Mesenchymal stem cell (in vitro differentiated cells and primary cell): ENCODE results near the gene S100A8.
"Not testable (repeated sequence)": the region's sequence is repeated elsewhere in the genome, so short reads cannot be mapped to it uniquely, and the experiment has no call there.

ENCODE experiments used
- DNase-seq: peaks from one replicate; pipeline ENCODE4 v3.0.0-alpha.2; 2013
- H2AFZ ChIP-seq: one replicate; pipeline ENCODE4 v1.6.1; 2013; ENCODE audit warnings: low read depth, mild to moderate bottlenecking, control low read depth, inconsistent platforms, low read length, moderate library complexity
- H2AK5ac ChIP-seq: 2 replicates; pipeline ENCODE4 v1.6.1; 2013; ENCODE audit warnings: low read length, moderate library complexity, mild to moderate bottlenecking, inconsistent platforms; ENCODE audit not compliant: severe bottlenecking
- H2BK120ac ChIP-seq: one replicate; pipeline ENCODE4 v1.6.1; 2013; ENCODE audit warnings: low read depth, mild to moderate bottlenecking, inconsistent platforms, low read length, moderate library complexity
- H2BK12ac ChIP-seq, 2 experiments: one replicate each; pipeline ENCODE4 v1.6.1; 2013; ENCODE audit warnings: inconsistent platforms in 2 of 2, low read length in 2 of 2, mild to moderate bottlenecking in 2 of 2, moderate library complexity in 2 of 2, control low read depth in 1 of 2
- H2BK15ac ChIP-seq: one replicate; pipeline ENCODE4 v1.6.1; 2013; ENCODE audit warnings: mild to moderate bottlenecking, low read depth, inconsistent platforms; ENCODE audit not compliant: poor library complexity, severe bottlenecking
- H2BK5ac ChIP-seq: 2 replicates; pipeline ENCODE4 v1.6.1; 2013; ENCODE audit warnings: low read depth, mild to moderate bottlenecking, low read length, control low read depth, inconsistent platforms; ENCODE audit not compliant: poor library complexity, severe bottlenecking
- H3K14ac ChIP-seq, 2 experiments: one replicate each; pipeline ENCODE4 v1.6.1; 2013; ENCODE audit warnings: inconsistent platforms in 2 of 2, low read length in 2 of 2, control low read depth in 1 of 2, mild to moderate bottlenecking in 1 of 2, moderate library complexity in 1 of 2
- H3K18ac ChIP-seq, 2 experiments: one replicate each; pipeline ENCODE4 v1.6.1; 2013; ENCODE audit warnings: inconsistent platforms in 2 of 2, low read length in 2 of 2, control low read depth in 1 of 2, low read depth in 1 of 2, mild to moderate bottlenecking in 1 of 2
- H3K23ac ChIP-seq, 2 experiments: one replicate each; pipeline ENCODE4 v1.6.1; 2013; ENCODE audit warnings: inconsistent platforms in 2 of 2, low read length in 2 of 2, mild to moderate bottlenecking in 2 of 2, moderate library complexity in 2 of 2, control low read depth in 1 of 2
- H3K27ac ChIP-seq: 2 replicates; pipeline ENCODE4 v1.5.1; 2013; ENCODE audit warnings: mild to moderate bottlenecking, moderate library complexity, low read length, control low read depth, inconsistent platforms; ENCODE audit not compliant: poor library complexity, severe bottlenecking
- H3K27me3 ChIP-seq, 2 experiments: 2 replicates each; pipeline versions ENCODE4 v1.6.1 to v1.7.0; 2013; ENCODE audit warnings: low read length in 2 of 2, mild to moderate bottlenecking in 2 of 2, moderate library complexity in 2 of 2, control low read depth in 1 of 2, inconsistent platforms in 1 of 2; ENCODE audit not compliant: control insufficient read depth in 1 of 2, insufficient read depth in 1 of 2
- H3K36me3 ChIP-seq, 2 experiments: 2 replicates each; pipeline versions ENCODE4 v1.6.1 to v1.7.0; 2013; ENCODE audit warnings: low read length in 2 of 2, control low read depth in 1 of 2, inconsistent platforms in 1 of 2, low read depth in 1 of 2, mild to moderate bottlenecking in 1 of 2; ENCODE audit not compliant: insufficient read depth in 2 of 2, control insufficient read depth in 1 of 2
- H3K4ac ChIP-seq, 2 experiments: one replicate each; pipeline ENCODE4 v1.6.1; 2013; ENCODE audit warnings: inconsistent platforms in 2 of 2, low read length in 2 of 2, mild to moderate bottlenecking in 2 of 2, moderate library complexity in 2 of 2, control low read depth in 1 of 2, low read depth in 1 of 2
- H3K4me1 ChIP-seq: 2 replicates; pipeline ENCODE4 v1.6.1; 2013; ENCODE audit warnings: low read depth, low read length, control low read depth; ENCODE audit not compliant: control insufficient read depth, insufficient read depth
- H3K4me2 ChIP-seq: 2 replicates; pipeline ENCODE4 v1.6.1; 2013; ENCODE audit warnings: low read length, mild to moderate bottlenecking, inconsistent platforms; ENCODE audit not compliant: poor library complexity, severe bottlenecking
- H3K4me3 ChIP-seq, 2 experiments: 2 replicates each; pipeline versions ENCODE4 v1.5.1 to v1.7.0; 2013; ENCODE audit warnings: low read length in 2 of 2, mild to moderate bottlenecking in 2 of 2, control low read depth in 1 of 2, low read depth in 1 of 2; ENCODE audit not compliant: insufficient read depth in 1 of 2
- H3K79me1 ChIP-seq: replicated peaks from 2 replicates; pipeline ENCODE4 v1.6.1; 2013; ENCODE audit warnings: mild to moderate bottlenecking, control low read depth, low read length, inconsistent platforms; ENCODE audit not compliant: poor library complexity, severe bottlenecking
- H3K9ac ChIP-seq: 2 replicates; pipeline ENCODE4 v1.7.0; 2013; ENCODE audit warnings: mild to moderate bottlenecking, low read length, moderate library complexity
- H3K9me3 ChIP-seq: 2 replicates; pipeline ENCODE4 v1.7.0; 2013; ENCODE audit warnings: mild to moderate bottlenecking, low read length; ENCODE audit not compliant: control insufficient read depth
- H4K8ac ChIP-seq: one replicate; pipeline ENCODE4 v1.6.1; 2013; ENCODE audit warnings: inconsistent platforms, mild to moderate bottlenecking, low read length, moderate library complexity
- H4K91ac ChIP-seq: one replicate; pipeline ENCODE4 v1.6.1; 2013; ENCODE audit warnings: mild to moderate bottlenecking, low read length, inconsistent platforms
- WGBS: methylation state at CpG from one replicate; pipeline ENCODE4 v1.1.7; 2013; ENCODE audit warnings: mixed read lengths; 5-methylcytosine and 5-hydroxymethylcytosine counted together

S100A8 gene

GRCh38 chr1:153348511-153349362 lies 42.1 kb downstream of the S100A8 start, which contains the start of gene PGLYRP4:
PGLYRP4 (minus strand) TSS chr1:153348841; CDS start chr1:153347932, 909 bp downstream.
- Histone ChIP-seq H3K27ac (no peak within 1 kb of the TSS), H3K4me1 (no peaks in the 10 kb centered on the region), H3K4ac (no peak within 1 kb of the TSS), H2BK12ac (no peak within 1 kb of the TSS), H3K4me2 (no peak within 1 kb of the TSS), H2AFZ (no peak within 1 kb of the TSS), H3K4me3 (no peak within 1 kb of the TSS), H3K14ac (no peak within 1 kb of the TSS), H2BK15ac (no peak within 1 kb of the TSS), H3K9me3 (no peaks in the 10 kb centered on the region), H2AK5ac (no peak within 1 kb of the TSS), H2BK120ac (no peak within 1 kb of the TSS), H2BK5ac (no peak within 1 kb of the TSS), H3K9ac (no peak within 1 kb of the TSS), H3K18ac (no peak within 1 kb of the TSS), H3K79me1 (no peaks in the 10 kb centered on the region), H4K91ac (no peak within 1 kb of the TSS), H3K23ac (no peak within 1 kb of the TSS), H3K27me3 (peaks cover 18 to 83% of the 10 kb centered on the region in 2 experiments), H4K8ac (no peak within 1 kb of the TSS), H3K36me3 (no peaks in the 10 kb centered on the region)
- 51% methylated on average over 9 of the region's 10 CpGs for WGBS
- no peak for DNase-seq

- H3K36me3 ChIP-seq: no peaks in the 10 kb centered on the region
- no peak overlapping the region for H3K27ac ChIP-seq
- H3K4me1 ChIP-seq: no peaks in the 10 kb centered on the region
- H3K9ac ChIP-seq: no peak overlapping the region
- H3K23ac ChIP-seq: no peak overlapping the region
- H3K18ac ChIP-seq: no peak overlapping the region
- peaks cover 18 to 83% of the 10 kb centered on the region in 2 experiments for H3K27me3 ChIP-seq
- H2AFZ ChIP-seq: no peak overlapping the region
- H2BK15ac ChIP-seq: no peak overlapping the region
- H2BK120ac ChIP-seq: no peak overlapping the region
- H3K4ac ChIP-seq: no peak overlapping the region
- DNase-seq: no peak
- H2BK5ac ChIP-seq: no peak overlapping the region
- no peak overlapping the region for H3K4me3 ChIP-seq
- H3K9me3 ChIP-seq: no peaks in the 10 kb centered on the region
- no peaks in the 10 kb centered on the region for H3K79me1 ChIP-seq
- WGBS: 73% methylated on average over 7 of the region's 7 CpGs
- H4K91ac ChIP-seq: no peak overlapping the region
- no peak overlapping the region for H4K8ac ChIP-seq
- no peak overlapping the region for H3K14ac ChIP-seq
- H2AK5ac ChIP-seq: no peak overlapping the region
- H2BK12ac ChIP-seq: no peak overlapping the region
- no peak overlapping the region for H3K4me2 ChIP-seq
These were observed 43.0 kb downstream of the S100A8 start for GRCh38 chr1:153347856-153348255.

DNA sequence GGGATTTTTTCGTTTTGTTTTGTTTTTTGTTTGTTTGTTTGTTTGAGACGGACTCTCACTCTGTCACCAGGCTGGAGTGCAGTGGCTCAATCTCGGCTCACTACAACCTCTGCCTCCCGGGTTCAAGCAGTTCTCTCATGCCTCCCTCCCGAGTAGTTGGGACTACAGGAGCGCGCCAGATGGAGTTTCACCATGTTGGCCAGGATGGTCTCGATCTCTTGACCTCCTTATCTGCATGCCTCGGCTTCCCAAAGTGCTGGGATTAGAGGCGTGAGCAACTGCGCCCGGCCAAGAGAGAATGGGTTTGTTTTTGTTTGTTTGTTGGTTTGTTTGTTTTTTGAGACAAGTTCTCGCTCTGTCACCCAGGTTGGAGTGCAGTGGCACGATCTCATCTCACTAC lies 43.8 kb downstream of the S100A8 start:
- not testable (repeated sequence) for H3K4me1 ChIP-seq, H2AK5ac ChIP-seq, H3K4me2 ChIP-seq, H2AFZ ChIP-seq, H4K8ac ChIP-seq, H2BK15ac ChIP-seq, H3K23ac ChIP-seq, H3K9me3 ChIP-seq, H3K14ac ChIP-seq, H3K4ac ChIP-seq, H3K36me3 ChIP-seq, H3K79me1 ChIP-seq, H2BK12ac ChIP-seq, H4K91ac ChIP-seq, H3K9ac ChIP-seq, DNase-seq, H3K27ac ChIP-seq, H2BK5ac ChIP-seq, H3K4me3 ChIP-seq, H3K18ac ChIP-seq, H2BK120ac ChIP-seq
- peaks cover 18 to 89% of the 10 kb centered on the region in 2 experiments for H3K27me3 ChIP-seq
- 73% methylated on average over 9 of the region's 14 CpGs for WGBS

DNA sequence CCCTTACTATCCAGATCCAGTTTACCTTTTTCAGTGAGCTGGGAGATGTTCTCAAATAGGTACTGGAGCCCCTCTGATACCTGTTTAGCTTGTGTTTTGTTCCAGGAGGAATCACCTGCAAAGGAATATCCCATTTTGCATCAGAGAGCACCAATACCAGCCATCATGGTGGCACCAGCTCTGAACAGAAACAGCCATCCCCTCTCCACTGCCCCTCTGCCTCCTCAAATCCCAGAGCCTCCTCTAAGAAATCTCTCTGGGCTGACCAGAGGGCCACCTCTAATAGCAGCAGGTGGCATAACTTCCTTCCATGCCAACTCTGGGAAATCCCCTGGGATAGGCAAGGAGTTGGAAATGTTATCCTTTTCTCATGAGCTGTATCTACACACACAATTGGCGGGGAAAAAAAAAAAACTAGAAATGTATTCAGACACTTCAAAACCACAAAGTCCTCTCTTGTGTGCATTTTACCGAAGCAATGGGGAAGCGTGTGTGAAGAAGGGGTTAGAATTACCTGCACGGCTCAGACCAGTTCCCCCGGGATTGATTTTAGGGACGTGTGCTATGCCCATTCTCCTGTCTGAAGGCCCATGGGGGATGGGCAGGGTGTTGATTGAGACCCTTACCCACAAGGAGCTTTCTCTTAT lies 44.7 kb downstream of the S100A8 start:
- no peaks in the 10 kb centered on the region for H3K36me3 ChIP-seq
- no peak for DNase-seq
- no peak overlapping the region for H3K14ac ChIP-seq
- no peaks in the 10 kb centered on the region for H3K79me1 ChIP-seq
- H2BK5ac ChIP-seq: no peak overlapping the region
- H3K18ac ChIP-seq: no peak overlapping the region
- H3K9me3 ChIP-seq: no peaks in the 10 kb centered on the region
- no peak overlapping the region for H3K4me2 ChIP-seq
- peaks cover 18 to 93% of the 10 kb centered on the region in 2 experiments for H3K27me3 ChIP-seq
- no peak overlapping the region for H2AK5ac ChIP-seq
- no peak overlapping the region for H3K9ac ChIP-seq
- no peak overlapping the region for H3K27ac ChIP-seq
- H3K4me1 ChIP-seq: no peaks in the 10 kb centered on the region
- H3K4ac ChIP-seq: no peak overlapping the region
- WGBS: 83% methylated on average over 6 of the region's 6 CpGs
- H2BK12ac ChIP-seq: no peak overlapping the region
- H3K4me3 ChIP-seq: no peak overlapping the region
- no peak overlapping the region for H2AFZ ChIP-seq
- no peak overlapping the region for H3K23ac ChIP-seq
- H4K91ac ChIP-seq: no peak overlapping the region
- H2BK15ac ChIP-seq: no peak overlapping the region
- no peak overlapping the region for H2BK120ac ChIP-seq
- no peak overlapping the region for H4K8ac ChIP-seq
